ENCODE data around the gene MRPL14. TPM values are rescaled to one million over a fixed set of nuclear protein-coding genes. Genes with fewer than 3 reads are reported as not detected.

Gene MRPL14
- total and polyA plus RNA-seq, 2 of the 8 experiments (the other 6 are each of a cell fraction or from before 2014, with no cell fraction given), result 82.0 to 97.1 TPM

- TF ChIP-seq NRF1 (IDR thresholded peaks at IDR 0.05; ENCODE audit: low read depth, low read length) (no peak), CHD2 (IDR thresholded peaks at IDR 0.05; ENCODE audit: low read length) (no peak), ASH2L (IDR thresholded peaks at IDR 0.05; ENCODE audit: low read length) (no peak)
These were observed 28.1 kb downstream of the MRPL14 start (continued) for GRCh38 chr6:44099192-44099591.
